Measurements from ENCODE around the gene IFITM10.
"Not testable (repeated sequence)": the region's sequence is repeated elsewhere in the genome, so short reads cannot be mapped to it uniquely, and the experiment has no call there.

The IFITM10 gene

GRCh38 chr11:1691878-1692707 lies 58.3 kb downstream of the IFITM10 start:
- DNase-seq (ENCODE audit: low read depth, low spot score): no peak

GRCh38 chr11:1691026-1691877 lies 59.1 kb downstream of the IFITM10 start:
- DNase-seq (ENCODE audit: low read depth, low spot score): no peak

- no peak for DNase-seq (ENCODE audit: low read depth, low spot score)
These were observed 60.0 kb downstream of the IFITM10 start for GRCh38 chr11:1690167-1691025.

GRCh38 chr11:1689250-1690166 lies 60.9 kb downstream of the IFITM10 start:
- DNase-seq (ENCODE audit: low read depth, low spot score): not testable (repeated sequence)

GRCh38 chr11:1688336-1688947 lies 62.0 kb downstream of the IFITM10 start:
- DNase-seq (ENCODE audit: low read depth, low spot score): not testable (repeated sequence)

GRCh38 chr11:1686220-1686619 lies 64.2 kb downstream of the IFITM10 start:
- DNase-seq (ENCODE audit: low read depth, low spot score): not testable (repeated sequence)

GRCh38 chr11:1684886-1685874 lies 65.2 kb downstream of the IFITM10 start:
- DNase-seq (ENCODE audit: low read depth, low spot score): not testable (repeated sequence)

- not testable (repeated sequence) for DNase-seq (ENCODE audit: low read depth, low spot score)
These were observed 66.4 kb downstream of the IFITM10 start for GRCh38 chr11:1683904-1684572.

GRCh38 chr11:1683216-1683615 lies 67.2 kb downstream of the IFITM10 start:
- not testable (repeated sequence) for DNase-seq (ENCODE audit: low read depth, low spot score)

Data from brain pericyte (primary cell).